ENCODE data around the gene RNASE8. TPM values are rescaled to one million over a fixed set of nuclear protein-coding genes. Genes with fewer than 3 reads are reported as not detected.
A peak's percentile ranks its signal among the peaks of the same experiment; 100 is the strongest.

RNASE8 gene
- polyA plus RNA-seq, 1 donor from 2014 or later, result not detected

- no peaks in the 10 kb centered on the region for H3K36me3 ChIP-seq (ENCODE audit: insufficient read depth, low read length)
- no peaks in the 10 kb centered on the region for H4K20me1 ChIP-seq (ENCODE audit: insufficient read depth)
- no peaks in the 10 kb centered on the region for H3K9me3 ChIP-seq (ENCODE audit: low read length)
- H3K4me2 ChIP-seq (ENCODE audit: low read length), result peak within 1 kb of the TSS; percentile 99
- H3F3A ChIP-seq (ENCODE audit: insufficient read depth, low read length, poor library complexity, severe bottlenecking), result peaks cover 4% of the 10 kb centered on the region
- H3K27ac ChIP-seq (ENCODE audit: low read length), result peak within 1 kb of the TSS; percentile 88
- no peaks in the 10 kb centered on the region for H3K9me2 ChIP-seq (ENCODE audit: insufficient read depth, low read length)
- H3K79me2 ChIP-seq (replicated peaks; ENCODE audit: insufficient read depth, low read length), result peaks cover 7% of the 10 kb centered on the region
- peak within 1 kb of the TSS; percentile 92 for H3K9ac ChIP-seq (ENCODE audit: low read length)
- peak within 1 kb of the TSS; percentile 78 for H3K4me3 ChIP-seq (ENCODE audit: low read length)
- TF ChIP-seq CTCF (IDR thresholded peaks at IDR 0.05; ENCODE audit: poor library complexity, severe bottlenecking) (no peak), POLR2AphosphoS5 (IDR thresholded peaks at IDR 0.05) (peak; percentile 3)
- no peaks in the 10 kb centered on the region for H3K27me3 ChIP-seq (ENCODE audit: insufficient read depth, low read depth, low read length)
- H2AFZ ChIP-seq (ENCODE audit: low read depth, low read length), result peak within 1 kb of the TSS; percentile 88
Observed at GRCh38 chr14:21070083-21070609, 12.5 kb downstream of the RNASE8 start, which contains the start of gene ARHGEF40. Gene ARHGEF40, plus strand, starts transcription at chr14:21070304. Its CDS starts 93 bp downstream, at chr14:21070397.

GRCh38 chr14:21070610-21071224, 13.1 kb downstream of the RNASE8 start:
- no peaks in the 10 kb centered on the region for H4K20me1 ChIP-seq (ENCODE audit: insufficient read depth)
- peaks cover 4% of the 10 kb centered on the region for H3F3A ChIP-seq (ENCODE audit: insufficient read depth, low read length, poor library complexity, severe bottlenecking)
- H2AFZ ChIP-seq (ENCODE audit: low read depth, low read length), result peak overlapping the region; percentile 17
- H3K9me3 ChIP-seq (ENCODE audit: low read length), result no peaks in the 10 kb centered on the region
- H3K27me3 ChIP-seq (ENCODE audit: insufficient read depth, low read depth, low read length), result no peaks in the 10 kb centered on the region
- no peak for TF ChIP-seq TAF1 (IDR thresholded peaks at IDR 0.05; ENCODE audit: low read depth)
- peak; percentile 28 for TF ChIP-seq CTCF (IDR thresholded peaks at IDR 0.05; ENCODE audit: poor library complexity, severe bottlenecking)
- TF ChIP-seq POLR2AphosphoS5 (IDR thresholded peaks at IDR 0.05), result no peak
- no peak for TF ChIP-seq MXI1 (conservative IDR thresholded peaks at IDR 0.05; ENCODE audit: poor library complexity, severe bottlenecking)
- TF ChIP-seq EZH2 (IDR thresholded peaks at IDR 0.05; ENCODE audit: borderline replicate concordance, insufficient read depth, low read length, poor library complexity, severe bottlenecking), result no peak
- no peak for TF ChIP-seq RAD21 (conservative IDR thresholded peaks at IDR 0.05)
- TF ChIP-seq SMC3 (conservative IDR thresholded peaks at IDR 0.05; ENCODE audit: poor library complexity), result no peak
- TF ChIP-seq EP300 (conservative IDR thresholded peaks at IDR 0.05; ENCODE audit: poor library complexity, severe bottlenecking), result no peak
- TF ChIP-seq REST (IDR thresholded peaks at IDR 0.05; ENCODE audit: borderline replicate concordance), result peak; percentile 68
- H3K9ac ChIP-seq (ENCODE audit: low read length), result peak overlapping the region; percentile 92
- no peaks in the 10 kb centered on the region for H3K9me2 ChIP-seq (ENCODE audit: insufficient read depth, low read length)
- peaks cover 7% of the 10 kb centered on the region for H3K79me2 ChIP-seq (replicated peaks; ENCODE audit: insufficient read depth, low read length)
- H3K36me3 ChIP-seq (ENCODE audit: insufficient read depth, low read length), result peaks cover 4% of the 10 kb centered on the region
- peak overlapping the region; percentile 71 for H3K27ac ChIP-seq (ENCODE audit: low read length)
- H3K4me2 ChIP-seq (ENCODE audit: low read length), result peak overlapping the region; percentile 99
- peak overlapping the region; percentile 78 for H3K4me3 ChIP-seq (ENCODE audit: low read length)
